WTC11 (cell line): ENCODE measurements around the gene TPD52L2. TPM values are rescaled to one million over a fixed set of nuclear protein-coding genes. Genes with fewer than 3 reads are reported as not detected.

Source experiments
- ATAC-seq: fragments of 200-7000 bp; cut with Tn5 transposase; 2 replicates; pipeline ENCODE4 v1.10.0; 2021; ENCODE audit warnings: mild to moderate bottlenecking, moderate library complexity
- Bru-seq: library from RNA; stranded (reverse); fragments of 400-500 nt; gene quantifications from one replicate; lab custom pipeline; 2021; lab: Mats Ljungman, UMichigan
- CTCF ChIA-PET: fragments of 300-600 bp; sonication (Branson Sonifier 250); formaldehyde crosslinking; loops from one replicate; lab custom pipeline; 2021; ENCODE audit warnings: antibody characterized with exemption; lab: Charles Lee
- POLR2A ChIA-PET: fragments of 350-600 bp; sonication (Branson Sonifier 250); formaldehyde crosslinking; loops from one replicate; lab custom pipeline; 2021; ENCODE audit warnings: antibody characterized with exemption; lab: Charles Lee
- DNase-seq: peaks from one replicate; pipeline ENCODE4 v3.0.0; 2021; ENCODE audit warnings: low spot score
- H3K27ac Mint-ChIP-seq: 2 replicates; pipeline ENCODE4 v1.8.0; 2021; ENCODE audit warnings: mixed read lengths
- H3K27me3 Mint-ChIP-seq: 2 replicates; pipeline ENCODE4 v1.8.0; 2021; ENCODE audit warnings: low read depth, mild to moderate bottlenecking, moderate library complexity, mixed read lengths
- H3K36me3 Mint-ChIP-seq: 2 replicates; pipeline ENCODE4 v1.8.0; 2021; ENCODE audit warnings: mixed read lengths
- H3K4me1 Mint-ChIP-seq: 2 replicates; pipeline ENCODE4 v1.8.0; 2022; ENCODE audit warnings: mixed read lengths
- H3K4me3 Mint-ChIP-seq: 2 replicates; pipeline ENCODE4 v1.8.0; 2021; ENCODE audit warnings: mild to moderate bottlenecking, moderate library complexity, mixed read lengths
- H3K9me3 Mint-ChIP-seq: 2 replicates; pipeline ENCODE4 v1.8.0; 2021; ENCODE audit warnings: mixed read lengths
- ATF1 ChIP-seq: sonication (generic); formaldehyde crosslinking; IDR thresholded peaks from 2 replicates; pipeline ENCODE4 v1.8.1; 2023; ENCODE audit warnings: mild to moderate bottlenecking, moderate library complexity, missing genetic modification reagents
- ATF3 ChIP-seq: sonication (generic); formaldehyde crosslinking; conservative IDR thresholded peaks from 2 replicates; pipeline ENCODE4 v1.8.1; 2022; ENCODE audit warnings: mild to moderate bottlenecking, missing genetic modification reagents
- CREM ChIP-seq: sonication (generic); formaldehyde crosslinking; IDR thresholded peaks from 2 replicates; pipeline ENCODE4 v1.8.1; 2022; ENCODE audit warnings: mild to moderate bottlenecking, missing genetic modification reagents, moderate library complexity
- FOXK1 ChIP-seq: sonication (generic); formaldehyde crosslinking; IDR thresholded peaks from 2 replicates; pipeline ENCODE4 v1.8.0; 2022; ENCODE audit warnings: mild to moderate bottlenecking, moderate library complexity, missing genetic modification reagents
- FOXP4 ChIP-seq: sonication (generic); formaldehyde crosslinking; IDR thresholded peaks from 2 replicates; pipeline ENCODE4 v1.8.0; 2022; ENCODE audit warnings: mild to moderate bottlenecking, missing genetic modification reagents
- HMGXB4 ChIP-seq: sonication (generic); formaldehyde crosslinking; IDR thresholded peaks from 2 replicates; pipeline ENCODE4 v1.8.1; 2023; ENCODE audit warnings: mild to moderate bottlenecking, moderate library complexity, missing genetic modification reagents
- MYBL2 ChIP-seq: sonication (generic); formaldehyde crosslinking; IDR thresholded peaks from 2 replicates; pipeline ENCODE4 v1.8.1; 2023; ENCODE audit warnings: mild to moderate bottlenecking, moderate library complexity, missing genetic modification reagents
- NFATC4 ChIP-seq: fragments of 250-450 bp; sonication (Bioruptor Pico); IDR thresholded peaks from 2 replicates; pipeline ENCODE4 v1.9.0; 2021; ENCODE audit warnings: mild to moderate bottlenecking
- NR2C2 ChIP-seq: sonication (generic); formaldehyde crosslinking; IDR thresholded peaks from 2 replicates; pipeline ENCODE4 v1.8.0; 2022; ENCODE audit warnings: mild to moderate bottlenecking, missing genetic modification reagents
- RELA ChIP-seq: sonication (generic); formaldehyde crosslinking; IDR thresholded peaks from 2 replicates; pipeline ENCODE4 v1.8.1; 2022; ENCODE audit warnings: missing genetic modification reagents, mild to moderate bottlenecking, borderline replicate concordance
- TEAD1 ChIP-seq: sonication (generic); formaldehyde crosslinking; IDR thresholded peaks from 2 replicates; pipeline ENCODE4 v1.8.0; 2022; ENCODE audit warnings: mild to moderate bottlenecking, missing genetic modification reagents
- TP53 ChIP-seq: sonication (generic); formaldehyde crosslinking; IDR thresholded peaks from 2 replicates; pipeline ENCODE4 v1.8.1; 2023; ENCODE audit warnings: mild to moderate bottlenecking, missing genetic modification reagents
- ZNF121 ChIP-seq: sonication (generic); formaldehyde crosslinking; IDR thresholded peaks from 2 replicates; pipeline ENCODE4 v1.8.0; 2023; ENCODE audit warnings: missing genetic modification reagents
- ZNF671 ChIP-seq: fragments of 250-450 bp; sonication (Bioruptor Pico); IDR thresholded peaks from 2 replicates; pipeline ENCODE4 v1.8.0; 2021; ENCODE audit warnings: mild to moderate bottlenecking
- long read RNA-seq, 3 experiments: library from RNA in 1 of 3; library from capped mRNA in 1 of 3; library from polyadenylated mRNA in 1 of 3; unstranded in 2 of 3; stranded (forward) in 1 of 3; transcript quantifications; one replicate each; pipeline ENCODE4 v2.0.0, GENCODE V29; 2021
- total RNA-seq: library from RNA; stranded (reverse); gene quantifications from 3 replicates; pipeline ENCODE4 v1.2.3, GENCODE V29; 2021
- TF ChIP-seq, protein P1 (sequence below): sonication (generic); formaldehyde crosslinking; IDR thresholded peaks from 2 replicates; pipeline ENCODE4 v1.8.1; 2023; ENCODE audit warnings: mild to moderate bottlenecking, missing genetic modification reagents, borderline replicate concordance
- TF ChIP-seq, protein P2 (sequence below): fragments of 250-450 bp; sonication (Bioruptor Pico); IDR thresholded peaks from 2 replicates; pipeline ENCODE4 v2.1.2; 2022; ENCODE audit warnings: mild to moderate bottlenecking, moderate library complexity
- TF ChIP-seq, protein P3 (sequence below): sonication (generic); formaldehyde crosslinking; IDR thresholded peaks from 2 replicates; pipeline ENCODE4 v1.8.0; 2023; ENCODE audit warnings: missing genetic modification reagents, mild to moderate bottlenecking, borderline replicate concordance
- TF ChIP-seq, protein P4 (sequence below): sonication (generic); formaldehyde crosslinking; IDR thresholded peaks from 2 replicates; pipeline ENCODE4 v1.8.0; 2022; ENCODE audit warnings: mild to moderate bottlenecking, missing genetic modification reagents
- TF ChIP-seq, protein P5 (sequence below): sonication (generic); formaldehyde crosslinking; IDR thresholded peaks from 2 replicates; pipeline ENCODE4 v1.8.1; 2022; ENCODE audit warnings: mild to moderate bottlenecking, moderate library complexity, missing genetic modification reagents

Gene TPD52L2
- 80.8 to 87.2 TPM (median 85.6 TPM) in 3 replicates for total RNA-seq
- Bru-seq, nascent RNA = percentile 78 among the genes with signal in this experiment
- long read RNA-seq, experiment 1, full-length matches to known transcripts = 459 of 533 reads
- long read RNA-seq, experiment 1, partial matches to known transcripts = 12 of 533 reads
- long read RNA-seq, experiment 1, other reads (novel, unspliced or antisense) = 62 of 533 reads
- long read RNA-seq, experiment 2, full-length matches to known transcripts = 62 of 108 reads
- long read RNA-seq, experiment 2, partial matches to known transcripts = 5 of 108 reads
- long read RNA-seq, experiment 2, other reads (novel, unspliced or antisense) = 41 of 108 reads
- long read RNA-seq, experiment 3, transcript TPD52L2-203 (6 exons, 2,237 nt) = minor isoform, 65 of 197 reads
- long read RNA-seq, experiment 3, transcript TPD52L2-202 (7 exons, 2,297 nt) = major isoform, 80 of 197 reads
- long read RNA-seq, experiment 3, partial matches to known transcripts = 42 of 197 reads
- long read RNA-seq, experiment 3, other reads (novel, unspliced or antisense) = 8 of 197 reads

- Mint-ChIP-seq H3K27ac (peak within 1 kb of the TSS; percentile 87), H3K36me3 (peaks cover 25% of the 10 kb centered on the region), H3K4me1 (peaks cover 27% of the 10 kb centered on the region), H3K27me3 (no peaks in the 10 kb centered on the region), H3K4me3 (peak within 1 kb of the TSS; percentile 94), H3K9me3 (no peaks in the 10 kb centered on the region)
- DNase-seq (peak; percentile 99), ATAC-seq (peak; percentile 94)
- CTCF ChIA-PET = interaction anchor here (0.6 to 5.6 kb wide), 18 partner anchors 10 to 327 kb away, joined by 3 to 68 read pairs (median 6); partner anchors contain the start of genes ARFRP1, PRPF6, SLC2A4RG and ZGPAT
- POLR2A ChIA-PET = interaction anchor here (0.8 to 3.3 kb wide), 15 partner anchors 10 to 238 kb away, joined by 3 to 22 read pairs (median 4); partner anchors contain the start of genes ARFRP1, DNAJC5, GMEB2 and STMN3
- TF ChIP-seq FOXK1 (CRISPR knock-in tag) (peak; percentile 97), ZNF121 (CRISPR knock-in tag) (no peak), HMGXB4 (CRISPR knock-in tag) (peak; percentile 70; the same call in 1 of the 2 replicates), TEAD1 (CRISPR knock-in tag) (no peak), RELA (CRISPR knock-in tag) (no peak), TP53 (CRISPR knock-in tag) (peak; percentile 66; the same call in 1 of the 2 replicates), CREM (peak; percentile 96), NFATC4 (CRISPR knock-in tag) (no peak), ZNF671 (CRISPR knock-in tag) (no peak), NR2C2 (CRISPR knock-in tag) (no peak), ATF1 (CRISPR knock-in tag) (no peak), ATF3 (CRISPR knock-in tag) (no peak), MYBL2 (CRISPR knock-in tag) (peak; percentile 68; the same call in 1 of the 2 replicates), FOXP4 (CRISPR knock-in tag) (0 out of 2 replicates have a peak, but pooled peaks have one; percentile 63)
- TF ChIP-seq, protein P1, sequence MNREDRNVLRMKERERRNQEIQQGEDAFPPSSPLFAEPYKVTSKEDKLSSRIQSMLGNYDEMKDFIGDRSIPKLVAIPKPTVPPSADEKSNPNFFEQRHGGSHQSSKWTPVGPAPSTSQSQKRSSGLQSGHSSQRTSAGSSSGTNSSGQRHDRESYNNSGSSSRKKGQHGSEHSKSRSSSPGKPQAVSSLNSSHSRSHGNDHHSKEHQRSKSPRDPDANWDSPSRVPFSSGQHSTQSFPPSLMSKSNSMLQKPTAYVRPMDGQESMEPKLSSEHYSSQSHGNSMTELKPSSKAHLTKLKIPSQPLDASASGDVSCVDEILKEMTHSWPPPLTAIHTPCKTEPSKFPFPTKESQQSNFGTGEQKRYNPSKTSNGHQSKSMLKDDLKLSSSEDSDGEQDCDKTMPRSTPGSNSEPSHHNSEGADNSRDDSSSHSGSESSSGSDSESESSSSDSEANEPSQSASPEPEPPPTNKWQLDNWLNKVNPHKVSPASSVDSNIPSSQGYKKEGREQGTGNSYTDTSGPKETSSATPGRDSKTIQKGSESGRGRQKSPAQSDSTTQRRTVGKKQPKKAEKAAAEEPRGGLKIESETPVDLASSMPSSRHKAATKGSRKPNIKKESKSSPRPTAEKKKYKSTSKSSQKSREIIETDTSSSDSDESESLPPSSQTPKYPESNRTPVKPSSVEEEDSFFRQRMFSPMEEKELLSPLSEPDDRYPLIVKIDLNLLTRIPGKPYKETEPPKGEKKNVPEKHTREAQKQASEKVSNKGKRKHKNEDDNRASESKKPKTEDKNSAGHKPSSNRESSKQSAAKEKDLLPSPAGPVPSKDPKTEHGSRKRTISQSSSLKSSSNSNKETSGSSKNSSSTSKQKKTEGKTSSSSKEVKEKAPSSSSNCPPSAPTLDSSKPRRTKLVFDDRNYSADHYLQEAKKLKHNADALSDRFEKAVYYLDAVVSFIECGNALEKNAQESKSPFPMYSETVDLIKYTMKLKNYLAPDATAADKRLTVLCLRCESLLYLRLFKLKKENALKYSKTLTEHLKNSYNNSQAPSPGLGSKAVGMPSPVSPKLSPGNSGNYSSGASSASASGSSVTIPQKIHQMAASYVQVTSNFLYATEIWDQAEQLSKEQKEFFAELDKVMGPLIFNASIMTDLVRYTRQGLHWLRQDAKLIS (CRISPR knock-in tag) = no peak
- TF ChIP-seq, protein P2, sequence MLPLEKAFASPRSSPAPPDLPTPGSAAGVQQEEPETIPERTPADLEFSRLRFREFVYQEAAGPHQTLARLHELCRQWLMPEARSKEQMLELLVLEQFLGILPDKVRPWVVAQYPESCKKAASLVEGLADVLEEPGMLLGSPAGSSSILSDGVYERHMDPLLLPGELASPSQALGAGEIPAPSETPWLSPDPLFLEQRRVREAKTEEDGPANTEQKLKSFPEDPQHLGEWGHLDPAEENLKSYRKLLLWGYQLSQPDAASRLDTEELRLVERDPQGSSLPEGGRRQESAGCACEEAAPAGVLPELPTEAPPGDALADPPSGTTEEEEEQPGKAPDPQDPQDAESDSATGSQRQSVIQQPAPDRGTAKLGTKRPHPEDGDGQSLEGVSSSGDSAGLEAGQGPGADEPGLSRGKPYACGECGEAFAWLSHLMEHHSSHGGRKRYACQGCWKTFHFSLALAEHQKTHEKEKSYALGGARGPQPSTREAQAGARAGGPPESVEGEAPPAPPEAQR = no peak
- TF ChIP-seq, protein P3, sequence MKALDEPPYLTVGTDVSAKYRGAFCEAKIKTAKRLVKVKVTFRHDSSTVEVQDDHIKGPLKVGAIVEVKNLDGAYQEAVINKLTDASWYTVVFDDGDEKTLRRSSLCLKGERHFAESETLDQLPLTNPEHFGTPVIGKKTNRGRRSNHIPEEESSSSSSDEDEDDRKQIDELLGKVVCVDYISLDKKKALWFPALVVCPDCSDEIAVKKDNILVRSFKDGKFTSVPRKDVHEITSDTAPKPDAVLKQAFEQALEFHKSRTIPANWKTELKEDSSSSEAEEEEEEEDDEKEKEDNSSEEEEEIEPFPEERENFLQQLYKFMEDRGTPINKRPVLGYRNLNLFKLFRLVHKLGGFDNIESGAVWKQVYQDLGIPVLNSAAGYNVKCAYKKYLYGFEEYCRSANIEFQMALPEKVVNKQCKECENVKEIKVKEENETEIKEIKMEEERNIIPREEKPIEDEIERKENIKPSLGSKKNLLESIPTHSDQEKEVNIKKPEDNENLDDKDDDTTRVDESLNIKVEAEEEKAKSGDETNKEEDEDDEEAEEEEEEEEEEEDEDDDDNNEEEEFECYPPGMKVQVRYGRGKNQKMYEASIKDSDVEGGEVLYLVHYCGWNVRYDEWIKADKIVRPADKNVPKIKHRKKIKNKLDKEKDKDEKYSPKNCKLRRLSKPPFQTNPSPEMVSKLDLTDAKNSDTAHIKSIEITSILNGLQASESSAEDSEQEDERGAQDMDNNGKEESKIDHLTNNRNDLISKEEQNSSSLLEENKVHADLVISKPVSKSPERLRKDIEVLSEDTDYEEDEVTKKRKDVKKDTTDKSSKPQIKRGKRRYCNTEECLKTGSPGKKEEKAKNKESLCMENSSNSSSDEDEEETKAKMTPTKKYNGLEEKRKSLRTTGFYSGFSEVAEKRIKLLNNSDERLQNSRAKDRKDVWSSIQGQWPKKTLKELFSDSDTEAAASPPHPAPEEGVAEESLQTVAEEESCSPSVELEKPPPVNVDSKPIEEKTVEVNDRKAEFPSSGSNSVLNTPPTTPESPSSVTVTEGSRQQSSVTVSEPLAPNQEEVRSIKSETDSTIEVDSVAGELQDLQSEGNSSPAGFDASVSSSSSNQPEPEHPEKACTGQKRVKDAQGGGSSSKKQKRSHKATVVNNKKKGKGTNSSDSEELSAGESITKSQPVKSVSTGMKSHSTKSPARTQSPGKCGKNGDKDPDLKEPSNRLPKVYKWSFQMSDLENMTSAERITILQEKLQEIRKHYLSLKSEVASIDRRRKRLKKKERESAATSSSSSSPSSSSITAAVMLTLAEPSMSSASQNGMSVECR = peak; percentile 59; the same call in 1 of the 2 replicates
- TF ChIP-seq, protein P4, sequence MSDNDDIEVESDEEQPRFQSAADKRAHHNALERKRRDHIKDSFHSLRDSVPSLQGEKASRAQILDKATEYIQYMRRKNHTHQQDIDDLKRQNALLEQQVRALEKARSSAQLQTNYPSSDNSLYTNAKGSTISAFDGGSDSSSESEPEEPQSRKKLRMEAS = peak; percentile 93
- TF ChIP-seq, protein P5, sequence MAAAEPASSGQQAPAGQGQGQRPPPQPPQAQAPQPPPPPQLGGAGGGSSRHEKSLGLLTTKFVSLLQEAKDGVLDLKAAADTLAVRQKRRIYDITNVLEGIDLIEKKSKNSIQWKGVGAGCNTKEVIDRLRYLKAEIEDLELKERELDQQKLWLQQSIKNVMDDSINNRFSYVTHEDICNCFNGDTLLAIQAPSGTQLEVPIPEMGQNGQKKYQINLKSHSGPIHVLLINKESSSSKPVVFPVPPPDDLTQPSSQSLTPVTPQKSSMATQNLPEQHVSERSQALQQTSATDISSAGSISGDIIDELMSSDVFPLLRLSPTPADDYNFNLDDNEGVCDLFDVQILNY (CRISPR knock-in tag) = peak; percentile 88
Measured at GRCh38 chr20:63864978-63865640, at the start of gene TPD52L2. TPD52L2 (plus strand) TSS chr20:63865270; CDS start chr20:63865366, 96 bp downstream.
